Naive thymus-derived CD8-positive, alpha-beta T cell (primary cell): ENCODE data around the gene SLC1A2. TPM values are rescaled to one million over a fixed set of nuclear protein-coding genes. Genes with fewer than 3 reads are reported as not detected.

ENCODE experiments used
- ATAC-seq, 2 donors: fragments of 150-1000 bp; cut with Tn5 transposase in 1 of 2; sonication (Bioruptor Pico), chemical (Tn5 transposase) in 1 of 2; 1 replicate in 1 of 2; 2 replicates in 1 of 2; pipeline ENCODE4 v1.10.0; 2021; ENCODE audit warnings: mild to moderate bottlenecking in 2 of 2, moderate library complexity in 2 of 2
- POLR2A ChIA-PET: fragments of 350-600 bp; sonication (Branson Sonifier 250); formaldehyde crosslinking; loops from one replicate; lab custom pipeline; 2021; ENCODE audit warnings: antibody characterized with exemption; lab: Charles Lee
- DNase-seq, 10 donors: peaks; one replicate each; pipeline versions ENCODE4 v3.0.0 to v3.0.0-alpha.2; 2020 to 2022
- H3K27ac Mint-ChIP-seq, 10 donors: one replicate each; pipeline ENCODE4 v1.8.0; 2020 to 2022; ENCODE audit warnings: mild to moderate bottlenecking in 10 of 10, mixed read lengths in 10 of 10, moderate library complexity in 4 of 10, inconsistent platforms in 1 of 10
- H3K27me3 Mint-ChIP-seq, 5 donors: one replicate each; pipeline ENCODE4 v1.8.0; 2021 to 2022; ENCODE audit warnings: mixed read lengths in 5 of 5
- H3K36me3 Mint-ChIP-seq, 3 donors: one replicate each; pipeline ENCODE4 v1.8.0; 2020 to 2022; ENCODE audit warnings: mixed read lengths in 3 of 3, mild to moderate bottlenecking in 2 of 3, inconsistent platforms in 1 of 3
- H3K4me1 Mint-ChIP-seq, 4 donors: one replicate each; pipeline ENCODE4 v1.8.0; 2021 to 2022; ENCODE audit warnings: mixed read lengths in 4 of 4
- H3K4me3 Mint-ChIP-seq, 10 donors: one replicate each; pipeline ENCODE4 v1.8.0; 2020 to 2022; ENCODE audit warnings: mild to moderate bottlenecking in 10 of 10, mixed read lengths in 10 of 10, moderate library complexity in 6 of 10, inconsistent platforms in 1 of 10
- H3K9me3 Mint-ChIP-seq, 9 donors: one replicate each; pipeline ENCODE4 v1.8.0; 2020 to 2022; ENCODE audit warnings: mixed read lengths in 9 of 9, mild to moderate bottlenecking in 3 of 9, inconsistent platforms in 1 of 9, moderate library complexity in 1 of 9
- polyA plus RNA-seq, 3 donors: library from polyadenylated mRNA; unstranded; fragments of 300-500 nt; fragmentation: Illumina TruSeq; gene quantifications; one replicate each; pipeline ENCODE4 v1.2.3, GENCODE V29; 2021
- total RNA-seq, 8 experiments: library from RNA in 2 of 8; stranded (reverse) in 2 of 8; gene quantifications; one replicate each; pipeline ENCODE4 v1.2.3 and lab custom pipeline; 2021 to 2026

The SLC1A2 gene
- total RNA-seq = under 1 TPM in 1 of 2 experiments, not detected in 1; 0.44 TPM
- polyA plus RNA-seq = under 1 TPM in 1 of 3 donors, not detected in 2; 0.07 TPM
- 0 to 0.21 (median 0) reads per million in 6 experiments for total RNA-seq (lab: John Stamatoyannopoulos, UW)

DNA sequence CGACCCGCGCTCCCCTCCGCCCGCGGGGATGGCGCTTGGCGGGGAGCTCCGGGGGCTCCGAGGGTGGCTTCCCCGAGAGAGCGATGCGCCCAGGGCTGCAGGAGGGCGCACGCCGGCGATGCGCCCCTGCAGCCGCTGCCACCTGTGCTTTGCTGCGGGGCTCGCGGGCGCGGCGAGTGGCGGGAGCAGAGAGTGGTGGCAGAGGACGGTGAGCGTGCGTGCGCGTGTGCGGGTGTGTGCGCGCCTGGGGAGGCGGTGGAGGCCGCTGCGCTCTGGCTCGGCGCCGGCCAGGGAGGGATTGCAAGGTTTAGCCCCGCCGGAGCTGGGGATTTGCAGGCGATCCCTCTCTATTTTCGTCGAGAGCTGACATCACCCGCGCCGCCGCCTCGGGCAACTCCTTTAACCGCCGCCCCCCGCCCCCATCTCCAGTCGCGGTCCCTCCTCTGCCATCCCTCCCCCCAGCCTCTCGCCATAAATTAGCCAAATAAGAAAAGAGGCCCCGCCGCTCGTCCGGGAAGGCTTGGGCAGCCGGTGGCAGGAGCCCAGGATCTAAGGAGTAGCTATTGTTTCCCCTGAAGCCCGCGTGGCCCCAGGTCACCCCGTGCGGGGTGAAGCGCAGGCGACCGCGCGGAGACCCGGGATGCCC lies at the start of gene SLC1A2:
Gene SLC1A2, minus strand, starts transcription at position 375 of the 646 bp plus-strand sequence. CDS start 592 bp downstream, outside the sequence.
- H3K27me3 Mint-ChIP-seq = peaks cover 43 to 82% (median 72%) of the 10 kb centered on the region in 5 donors
- H3K4me3 Mint-ChIP-seq = peak within 1 kb of the TSS; percentile 51 to 86 (median 68)
- peaks cover 0 to 3% (median 0%) of the 10 kb centered on the region in 3 donors for H3K36me3 Mint-ChIP-seq
- DNase-seq (no peak), ATAC-seq (peak in 1 of 2 donors; percentile 8)
- H3K4me1 Mint-ChIP-seq = peaks cover 2 to 18% (median 10%) of the 10 kb centered on the region in 4 donors
- no peaks in the 10 kb centered on the region for H3K9me3 Mint-ChIP-seq
- POLR2A ChIA-PET = interaction anchor here (0.6 kb wide), 1 partner anchor 479 kb away, joined by 4 read pairs; no protein-coding TSS in a partner anchor
- H3K27ac Mint-ChIP-seq = peak within 1 kb of the TSS in 1 of 10 donors; percentile 58

GRCh38 chr11:35466058-35466457 lies 46.7 kb upstream of the SLC1A2 start:
- Mint-ChIP-seq H3K27ac (no peak overlapping the region), H3K27me3 (peaks cover 14 to 53% (median 22%) of the 10 kb centered on the region in 5 donors), H3K9me3 (peaks cover 0 to 2% (median 0%) of the 10 kb centered on the region in 9 donors), H3K36me3 (no peaks in the 10 kb centered on the region), H3K4me3 (no peak overlapping the region), H3K4me1 (no peaks in the 10 kb centered on the region)
- DNase-seq (no peak), ATAC-seq (no peak)
- POLR2A ChIA-PET = no interaction called here

GRCh38 chr11:35464308-35464707 lies 45.0 kb upstream of the SLC1A2 start:
- H3K4me1 Mint-ChIP-seq = no peaks in the 10 kb centered on the region
- no peak for ATAC-seq
- H3K36me3 Mint-ChIP-seq = no peaks in the 10 kb centered on the region
- DNase-seq = no peak
- H3K27me3 Mint-ChIP-seq = peaks cover 11 to 48% (median 17%) of the 10 kb centered on the region in 5 donors
- no peak overlapping the region for H3K27ac Mint-ChIP-seq
- H3K4me3 Mint-ChIP-seq = no peak overlapping the region
- H3K9me3 Mint-ChIP-seq = peaks cover 0 to 2% (median 0%) of the 10 kb centered on the region in 9 donors
- POLR2A ChIA-PET = no interaction called here

- Mint-ChIP-seq H3K9me3 (peaks cover 0 to 2% (median 0%) of the 10 kb centered on the region in 9 donors), H3K27ac (no peak overlapping the region), H3K36me3 (no peaks in the 10 kb centered on the region), H3K27me3 (peaks cover 6 to 57% (median 21%) of the 10 kb centered on the region in 5 donors), H3K4me1 (no peaks in the 10 kb centered on the region), H3K4me3 (no peak overlapping the region)
- POLR2A ChIA-PET = no interaction called here
- no peak for ATAC-seq
- DNase-seq = no peak
Observed at GRCh38 chr11:35463331-35463751, 44.0 kb upstream of the SLC1A2 start.

DNA sequence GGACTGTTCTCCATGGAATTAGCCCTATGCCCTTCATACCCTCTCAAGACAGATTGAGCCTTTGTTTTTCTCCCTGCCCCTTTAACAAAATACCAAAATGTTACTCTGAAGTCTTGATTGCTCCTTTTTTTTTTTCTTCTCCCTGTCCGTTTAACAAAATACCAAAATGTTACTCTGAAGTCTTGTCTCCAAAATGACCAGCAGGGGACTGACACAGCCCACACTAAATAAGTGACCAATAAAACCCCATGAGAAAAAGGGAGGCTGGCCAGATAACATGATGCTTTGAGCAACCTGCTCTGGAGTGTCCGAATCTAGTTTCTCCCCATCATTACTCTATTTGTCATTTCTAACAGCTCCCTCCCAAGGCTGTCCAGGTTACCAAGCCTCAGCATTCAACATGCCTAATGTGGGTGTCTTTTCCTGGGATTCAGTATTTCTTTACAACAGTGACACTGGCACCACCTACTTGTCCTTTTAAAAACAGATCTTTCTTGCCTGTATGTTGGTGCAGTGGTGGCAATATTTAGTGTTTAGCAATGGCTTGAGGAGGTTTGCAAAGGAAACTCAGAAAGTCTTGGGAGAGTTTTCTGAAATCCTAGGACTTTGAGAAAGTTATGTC lies 42.7 kb upstream of the SLC1A2 start:
- POLR2A ChIA-PET = no interaction called here

DNA sequence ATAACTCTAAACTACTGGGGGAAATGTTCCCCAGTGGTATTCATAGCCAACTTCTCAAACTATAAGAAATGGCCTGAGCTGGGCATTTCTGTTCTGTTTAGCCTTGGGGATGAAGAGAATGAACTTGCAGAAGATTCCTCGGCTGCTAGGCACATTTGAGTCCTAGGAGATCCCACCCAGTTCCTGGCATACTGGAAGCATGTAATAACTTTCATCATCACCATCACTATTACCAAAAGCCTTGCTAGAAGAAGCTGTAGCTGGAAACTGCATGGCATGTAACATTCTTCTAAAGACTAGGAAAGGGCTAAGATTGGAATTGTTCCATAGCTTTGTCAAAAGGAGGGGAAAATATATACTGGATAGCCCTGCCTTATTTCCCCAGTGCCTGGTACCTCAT lies 40.1 kb upstream of the SLC1A2 start:
- no peak overlapping the region for H3K27ac Mint-ChIP-seq
- H3K9me3 Mint-ChIP-seq = no peaks in the 10 kb centered on the region
- ATAC-seq = no peak
- POLR2A ChIA-PET = no interaction called here
- DNase-seq = no peak
- H3K4me1 Mint-ChIP-seq = no peaks in the 10 kb centered on the region
- H3K27me3 Mint-ChIP-seq = peaks cover 5 to 62% (median 17%) of the 10 kb centered on the region in 5 donors
- no peaks in the 10 kb centered on the region for H3K36me3 Mint-ChIP-seq
- H3K4me3 Mint-ChIP-seq = no peak overlapping the region

More for the DNA sequence above, 42.7 kb upstream of the SLC1A2 start:
- no peak for DNase-seq
- no peak for ATAC-seq
- no peaks in the 10 kb centered on the region for H3K36me3 Mint-ChIP-seq
- H3K27ac Mint-ChIP-seq = no peak overlapping the region
- H3K9me3 Mint-ChIP-seq = peaks cover 0 to 2% (median 0%) of the 10 kb centered on the region in 9 donors
- peaks cover 6 to 59% (median 19%) of the 10 kb centered on the region in 5 donors for H3K27me3 Mint-ChIP-seq
- H3K4me1 Mint-ChIP-seq = no peaks in the 10 kb centered on the region
- H3K4me3 Mint-ChIP-seq = no peak overlapping the region

GRCh38 chr11:35458846-35459245 lies 39.5 kb upstream of the SLC1A2 start:
- no peaks in the 10 kb centered on the region for H3K9me3 Mint-ChIP-seq
- no peak for DNase-seq
- H3K36me3 Mint-ChIP-seq = no peaks in the 10 kb centered on the region
- H3K27me3 Mint-ChIP-seq = peaks cover 2 to 56% (median 14%) of the 10 kb centered on the region in 5 donors
- H3K4me1 Mint-ChIP-seq = no peaks in the 10 kb centered on the region
- POLR2A ChIA-PET = no interaction called here
- H3K27ac Mint-ChIP-seq = no peak overlapping the region
- no peak for ATAC-seq
- no peak overlapping the region for H3K4me3 Mint-ChIP-seq

DNA sequence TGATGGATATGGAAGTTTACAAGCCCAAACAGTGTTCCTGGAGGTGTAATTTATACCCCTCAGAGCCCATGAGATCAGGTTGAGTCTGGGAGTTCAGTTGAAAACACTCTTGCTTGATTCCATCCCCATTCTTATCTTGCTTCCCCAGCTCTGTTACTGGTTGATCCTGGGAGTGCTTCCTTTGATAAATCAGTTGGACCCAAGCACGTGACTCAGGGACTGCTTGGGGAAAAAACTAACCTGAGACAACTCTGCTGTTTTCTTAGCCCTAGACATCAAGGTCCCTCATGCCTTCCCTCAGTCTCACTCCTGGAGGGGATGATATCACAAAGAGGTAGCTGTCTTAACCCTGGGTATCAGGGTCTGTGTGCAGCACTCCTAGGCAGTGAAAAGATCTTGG lies 35.0 kb upstream of the SLC1A2 start:
- Mint-ChIP-seq H3K4me1 (no peaks in the 10 kb centered on the region), H3K27ac (no peak overlapping the region), H3K36me3 (peaks cover 0 to 10% (median 4%) of the 10 kb centered on the region in 3 donors), H3K9me3 (peaks cover 0 to 13% (median 3%) of the 10 kb centered on the region in 9 donors), H3K27me3 (peaks cover 8 to 44% (median 18%) of the 10 kb centered on the region in 5 donors), H3K4me3 (no peak overlapping the region)
- DNase-seq (no peak), ATAC-seq (no peak)
- POLR2A ChIA-PET = no interaction called here

GRCh38 chr11:35436581-35437250 lies 17.4 kb upstream of the SLC1A2 start:
- POLR2A ChIA-PET = no interaction called here
- Mint-ChIP-seq H3K36me3 (no peaks in the 10 kb centered on the region), H3K4me3 (no peak overlapping the region), H3K27me3 (peaks cover 23 to 69% (median 34%) of the 10 kb centered on the region in 5 donors), H3K4me1 (peaks cover 0 to 1% (median 0%) of the 10 kb centered on the region in 4 donors), H3K9me3 (peaks cover 0 to 3% (median 0%) of the 10 kb centered on the region in 9 donors), H3K27ac (no peak overlapping the region)
- ATAC-seq = no peak
- no peak for DNase-seq

DNA sequence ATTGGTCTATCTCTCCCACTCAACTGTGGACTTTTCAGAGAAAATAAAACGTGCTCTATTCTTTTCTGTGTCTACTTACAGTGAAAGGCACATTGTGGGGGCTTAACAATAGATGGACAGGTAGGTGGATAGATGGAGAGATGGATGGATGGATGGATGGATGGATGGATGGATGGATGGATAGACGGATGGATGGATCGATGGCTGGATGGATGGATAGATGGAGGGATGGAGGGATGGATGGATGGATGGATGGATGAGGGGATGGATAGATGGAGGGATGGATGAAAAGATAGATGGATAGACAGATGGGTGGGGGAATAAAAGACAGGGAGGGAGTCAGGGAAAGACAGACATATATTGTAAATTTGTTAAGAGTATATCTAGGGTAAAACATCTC lies 14.2 kb upstream of the SLC1A2 start:
- Mint-ChIP-seq H3K4me3 (no peak overlapping the region), H3K36me3 (no peaks in the 10 kb centered on the region), H3K4me1 (peaks cover 0 to 1% (median 0%) of the 10 kb centered on the region in 4 donors), H3K27ac (no peak overlapping the region), H3K27me3 (peaks cover 19 to 73% (median 43%) of the 10 kb centered on the region in 5 donors), H3K9me3 (no peaks in the 10 kb centered on the region)
- ATAC-seq = no peak
- POLR2A ChIA-PET = no interaction called here
- DNase-seq = no peak

DNA sequence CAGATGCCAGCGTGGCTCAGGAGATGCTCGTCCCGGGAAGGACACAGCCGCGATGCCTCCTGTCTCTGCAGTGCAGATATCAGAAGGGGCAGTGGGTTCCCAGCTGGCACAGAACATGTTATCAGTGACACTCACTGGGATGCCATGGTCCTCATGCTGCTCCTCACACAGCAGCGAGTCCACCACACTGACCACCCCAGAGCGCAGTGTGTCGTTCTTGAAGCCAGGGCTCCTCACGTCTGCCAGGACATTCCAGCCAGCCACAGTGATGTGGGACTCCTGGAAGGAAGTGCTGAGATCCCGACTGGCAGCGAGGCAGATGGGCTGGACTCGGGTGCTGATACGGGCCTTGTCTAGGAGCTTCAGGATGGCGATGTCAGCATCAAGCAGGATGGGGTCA lies 13.1 kb upstream of the SLC1A2 start:
- no peaks in the 10 kb centered on the region for H3K9me3 Mint-ChIP-seq
- DNase-seq = peak in 1 of 10 donors; percentile 62
- peak overlapping the region in 1 of 10 donors; percentile 44 for H3K27ac Mint-ChIP-seq
- H3K4me3 Mint-ChIP-seq = no peak overlapping the region
- peaks cover 26 to 73% (median 42%) of the 10 kb centered on the region in 5 donors for H3K27me3 Mint-ChIP-seq
- H3K4me1 Mint-ChIP-seq = peaks cover 0 to 1% (median 0%) of the 10 kb centered on the region in 4 donors
- no peaks in the 10 kb centered on the region for H3K36me3 Mint-ChIP-seq
- POLR2A ChIA-PET = no interaction called here
- no peak for ATAC-seq

GRCh38 chr11:35427071-35427470 lies 7.7 kb upstream of the SLC1A2 start:
- POLR2A ChIA-PET = no interaction called here
- DNase-seq = no peak
- no peak for ATAC-seq
- H3K9me3 Mint-ChIP-seq = no peaks in the 10 kb centered on the region
- H3K27ac Mint-ChIP-seq = no peak overlapping the region
- no peak overlapping the region for H3K4me3 Mint-ChIP-seq
- H3K4me1 Mint-ChIP-seq = no peaks in the 10 kb centered on the region
- H3K36me3 Mint-ChIP-seq = no peaks in the 10 kb centered on the region
- H3K27me3 Mint-ChIP-seq = peaks cover 33 to 84% (median 42%) of the 10 kb centered on the region in 5 donors
